ENCODE results near the gene TMTC4. TPM values are rescaled to one million over a fixed set of nuclear protein-coding genes. Genes with fewer than 3 reads are reported as not detected.

Gene TMTC4
- total RNA-seq, 5 donors from 2014 or later (not counting 1 experiment from before 2014, with no cell fraction given): 7.0 to 52.2 (median 27.7) TPM

GRCh38 chr13:100637796-100638195, 36.8 kb downstream of the TMTC4 start:
- ATAC-seq (replicated peaks in 1 of 4): no peak
- Histone ChIP-seq H3K4me3 (ENCODE audit: control insufficient read depth in 1 of 2, extremely low read depth in 1 of 2, low read length in 1 of 2) (no peak overlapping the region), H3K9me3 (no peaks in the 10 kb centered on the region), H3K27me3 (replicated peaks in 1 of 2; ENCODE audit: control insufficient read depth in 2 of 2, extremely low read depth in 1 of 2, insufficient read depth in 2 of 2, low read length in 1 of 2) (no peaks in the 10 kb centered on the region), H3K4me1 (ENCODE audit: control insufficient read depth in 1 of 2, extremely low read depth in 1 of 2, insufficient read depth in 2 of 2, low read length in 2 of 2) (no peaks in the 10 kb centered on the region), H3K36me3 (ENCODE audit: control insufficient read depth in 2 of 2, extremely low read depth in 1 of 2, insufficient read depth in 1 of 2, low read length in 1 of 2) (peaks cover 11 to 64% of the 10 kb centered on the region in 2 donors), H3K27ac (ENCODE audit: low read length) (no peak overlapping the region)
- ChIA-PET POLR2A (no interaction called here), CTCF (no interaction called here)
- no peaks in the 10 kb centered on the region for H3K4me1 Mint-ChIP-seq
- H3K27me3 Mint-ChIP-seq: no peaks in the 10 kb centered on the region
- no peak for DNase-seq
- peaks cover 57% of the 10 kb centered on the region for H3K36me3 Mint-ChIP-seq
- 100% methylated on average over 2 of the region's 5 CpGs for WGBS (ENCODE audit: insufficient coverage)
- no peak overlapping the region for H3K27ac Mint-ChIP-seq
- no peak overlapping the region for H3K4me3 Mint-ChIP-seq
- H3K9me3 Mint-ChIP-seq: no peaks in the 10 kb centered on the region

GRCh38 chr13:100637380-100637779, 37.2 kb downstream of the TMTC4 start:
- ChIA-PET POLR2A (no interaction called here), CTCF (no interaction called here)
- H3K4me1 Mint-ChIP-seq: no peaks in the 10 kb centered on the region
- 90% methylated on average over 9 of the region's 16 CpGs for WGBS (ENCODE audit: insufficient coverage)
- H3K27me3 Mint-ChIP-seq: no peaks in the 10 kb centered on the region
- Histone ChIP-seq H3K27ac (ENCODE audit: low read length) (no peak overlapping the region), H3K4me1 (ENCODE audit: control insufficient read depth in 1 of 2, extremely low read depth in 1 of 2, insufficient read depth in 2 of 2, low read length in 2 of 2) (no peaks in the 10 kb centered on the region), H3K36me3 (ENCODE audit: control insufficient read depth in 2 of 2, extremely low read depth in 1 of 2, insufficient read depth in 1 of 2, low read length in 1 of 2) (peaks cover 11 to 61% of the 10 kb centered on the region in 2 donors), H3K9me3 (no peaks in the 10 kb centered on the region), H3K27me3 (replicated peaks in 1 of 2; ENCODE audit: control insufficient read depth in 2 of 2, extremely low read depth in 1 of 2, insufficient read depth in 2 of 2, low read length in 1 of 2) (no peaks in the 10 kb centered on the region), H3K4me3 (ENCODE audit: control insufficient read depth in 1 of 2, extremely low read depth in 1 of 2, low read length in 1 of 2) (no peak overlapping the region)
- ATAC-seq (replicated peaks in 1 of 4) (no peak), DNase-seq (no peak)
- no peaks in the 10 kb centered on the region for H3K9me3 Mint-ChIP-seq
- H3K36me3 Mint-ChIP-seq: peaks cover 57% of the 10 kb centered on the region
- H3K4me3 Mint-ChIP-seq: no peak overlapping the region
- no peak overlapping the region for H3K27ac Mint-ChIP-seq

- ChIA-PET CTCF (no interaction called here), POLR2A (no interaction called here)
- ATAC-seq (replicated peaks in 1 of 4): no peak
- no peaks in the 10 kb centered on the region for H3K27me3 ChIP-seq (replicated peaks in 1 of 2; ENCODE audit: control insufficient read depth in 2 of 2, extremely low read depth in 1 of 2, insufficient read depth in 2 of 2, low read length in 1 of 2)
- H3K4me1 ChIP-seq (ENCODE audit: control insufficient read depth in 1 of 2, extremely low read depth in 1 of 2, insufficient read depth in 2 of 2, low read length in 2 of 2): no peaks in the 10 kb centered on the region
- no peak overlapping the region for H3K27ac Mint-ChIP-seq
- no peaks in the 10 kb centered on the region for H3K4me1 Mint-ChIP-seq
- no peak overlapping the region for H3K27ac ChIP-seq (ENCODE audit: low read length)
- no peaks in the 10 kb centered on the region for H3K9me3 Mint-ChIP-seq
- H3K36me3 Mint-ChIP-seq: peaks cover 54% of the 10 kb centered on the region
- H3K36me3 ChIP-seq (ENCODE audit: control insufficient read depth in 2 of 2, extremely low read depth in 1 of 2, insufficient read depth in 1 of 2, low read length in 1 of 2): peaks cover 11 to 55% of the 10 kb centered on the region in 2 donors
- no peaks in the 10 kb centered on the region for H3K27me3 Mint-ChIP-seq
- no peak overlapping the region for H3K4me3 ChIP-seq (ENCODE audit: control insufficient read depth in 1 of 2, extremely low read depth in 1 of 2, low read length in 1 of 2)
- 94% methylated on average over 4 of the region's 7 CpGs for WGBS (ENCODE audit: insufficient coverage)
- H3K9me3 ChIP-seq: no peaks in the 10 kb centered on the region
- no peak overlapping the region for H3K4me3 Mint-ChIP-seq
- no peak for DNase-seq
These were observed 38.2 kb downstream of the TMTC4 start for GRCh38 chr13:100636441-100636840.

GRCh38 chr13:100636004-100636403, 38.6 kb downstream of the TMTC4 start:
- Mint-ChIP-seq H3K4me3 (no peak overlapping the region), H3K27ac (no peak overlapping the region), H3K36me3 (peaks cover 51% of the 10 kb centered on the region), H3K4me1 (no peaks in the 10 kb centered on the region), H3K9me3 (no peaks in the 10 kb centered on the region), H3K27me3 (no peaks in the 10 kb centered on the region)
- H3K36me3 ChIP-seq (ENCODE audit: control insufficient read depth in 2 of 2, extremely low read depth in 1 of 2, insufficient read depth in 1 of 2, low read length in 1 of 2): peaks cover 9 to 52% of the 10 kb centered on the region in 2 donors
- no peak overlapping the region for H3K4me3 ChIP-seq (ENCODE audit: control insufficient read depth in 1 of 2, extremely low read depth in 1 of 2, low read length in 1 of 2)
- WGBS (ENCODE audit: insufficient coverage): 100% methylated on average over 1 of the region's 7 CpGs
- ChIA-PET POLR2A (no interaction called here), CTCF (no interaction called here)
- no peaks in the 10 kb centered on the region for H3K4me1 ChIP-seq (ENCODE audit: control insufficient read depth in 1 of 2, extremely low read depth in 1 of 2, insufficient read depth in 2 of 2, low read length in 2 of 2)
- DNase-seq: no peak
- H3K27me3 ChIP-seq (replicated peaks in 1 of 2; ENCODE audit: control insufficient read depth in 2 of 2, extremely low read depth in 1 of 2, insufficient read depth in 2 of 2, low read length in 1 of 2): no peaks in the 10 kb centered on the region
- no peak for ATAC-seq (replicated peaks in 1 of 4)
- H3K27ac ChIP-seq (ENCODE audit: low read length): no peak overlapping the region
- H3K9me3 ChIP-seq: no peaks in the 10 kb centered on the region

- DNase-seq: no peak
- H3K4me3 ChIP-seq (ENCODE audit: control insufficient read depth in 1 of 2, extremely low read depth in 1 of 2, low read length in 1 of 2): no peak overlapping the region
- H3K9me3 Mint-ChIP-seq: no peaks in the 10 kb centered on the region
- ATAC-seq (replicated peaks in 1 of 4): no peak
- no peaks in the 10 kb centered on the region for H3K9me3 ChIP-seq
- no peak overlapping the region for H3K4me3 Mint-ChIP-seq
- H3K27ac Mint-ChIP-seq: no peak overlapping the region
- no peaks in the 10 kb centered on the region for H3K4me1 Mint-ChIP-seq
- H3K27ac ChIP-seq (ENCODE audit: low read length): no peak overlapping the region
- H3K27me3 Mint-ChIP-seq: no peaks in the 10 kb centered on the region
- H3K36me3 Mint-ChIP-seq: peaks cover 62% of the 10 kb centered on the region
- WGBS (ENCODE audit: insufficient coverage): 95% methylated on average over 12 of the region's 12 CpGs
- H3K4me1 ChIP-seq (ENCODE audit: control insufficient read depth in 1 of 2, extremely low read depth in 1 of 2, insufficient read depth in 2 of 2, low read length in 2 of 2): no peaks in the 10 kb centered on the region
- H3K27me3 ChIP-seq (replicated peaks in 1 of 2; ENCODE audit: control insufficient read depth in 2 of 2, extremely low read depth in 1 of 2, insufficient read depth in 2 of 2, low read length in 1 of 2): no peaks in the 10 kb centered on the region
- CTCF ChIA-PET: no interaction called here
- H3K36me3 ChIP-seq (ENCODE audit: control insufficient read depth in 2 of 2, extremely low read depth in 1 of 2, insufficient read depth in 1 of 2, low read length in 1 of 2): peaks cover 8 to 61% of the 10 kb centered on the region in 2 donors
- POLR2A ChIA-PET: no interaction called here
These were observed 39.9 kb downstream of the TMTC4 start for GRCh38 chr13:100634696-100635095.

GRCh38 chr13:100633461-100633860, 41.1 kb downstream of the TMTC4 start:
- Mint-ChIP-seq H3K36me3 (peaks cover 69% of the 10 kb centered on the region), H3K27ac (no peak overlapping the region), H3K9me3 (no peaks in the 10 kb centered on the region), H3K4me1 (no peaks in the 10 kb centered on the region), H3K27me3 (no peaks in the 10 kb centered on the region), H3K4me3 (no peak overlapping the region)
- Histone ChIP-seq H3K4me3 (ENCODE audit: control insufficient read depth in 1 of 2, extremely low read depth in 1 of 2, low read length in 1 of 2) (no peak overlapping the region), H3K9me3 (no peaks in the 10 kb centered on the region), H3K4me1 (ENCODE audit: control insufficient read depth in 1 of 2, extremely low read depth in 1 of 2, insufficient read depth in 2 of 2, low read length in 2 of 2) (no peaks in the 10 kb centered on the region), H3K36me3 (ENCODE audit: control insufficient read depth in 2 of 2, extremely low read depth in 1 of 2, insufficient read depth in 1 of 2, low read length in 1 of 2) (peaks cover 14 to 62% of the 10 kb centered on the region in 2 donors), H3K27ac (ENCODE audit: low read length) (no peak overlapping the region), H3K27me3 (replicated peaks in 1 of 2; ENCODE audit: control insufficient read depth in 2 of 2, extremely low read depth in 1 of 2, insufficient read depth in 2 of 2, low read length in 1 of 2) (no peaks in the 10 kb centered on the region)
- POLR2A ChIA-PET: no interaction called here
- WGBS (ENCODE audit: insufficient coverage): 100% methylated on average over 1 of the region's 2 CpGs
- DNase-seq (no peak), ATAC-seq (replicated peaks in 1 of 4) (no peak)
- CTCF ChIA-PET: no interaction called here

GRCh38 chr13:100630555-100630954, 44.0 kb downstream of the TMTC4 start:
- 95% methylated on average over 6 of the region's 8 CpGs for WGBS (ENCODE audit: insufficient coverage)
- Mint-ChIP-seq H3K36me3 (peaks cover 69% of the 10 kb centered on the region), H3K9me3 (no peaks in the 10 kb centered on the region), H3K27me3 (no peaks in the 10 kb centered on the region), H3K27ac (no peak overlapping the region), H3K4me1 (no peaks in the 10 kb centered on the region), H3K4me3 (no peak overlapping the region)
- Histone ChIP-seq H3K4me1 (ENCODE audit: control insufficient read depth in 1 of 2, extremely low read depth in 1 of 2, insufficient read depth in 2 of 2, low read length in 2 of 2) (no peaks in the 10 kb centered on the region), H3K27me3 (replicated peaks in 1 of 2; ENCODE audit: control insufficient read depth in 2 of 2, extremely low read depth in 1 of 2, insufficient read depth in 2 of 2, low read length in 1 of 2) (no peaks in the 10 kb centered on the region), H3K9me3 (no peaks in the 10 kb centered on the region), H3K4me3 (ENCODE audit: control insufficient read depth in 1 of 2, extremely low read depth in 1 of 2, low read length in 1 of 2) (no peak overlapping the region), H3K36me3 (ENCODE audit: control insufficient read depth in 2 of 2, extremely low read depth in 1 of 2, insufficient read depth in 1 of 2, low read length in 1 of 2) (peaks cover 23 to 54% of the 10 kb centered on the region in 2 donors), H3K27ac (ENCODE audit: low read length) (no peak overlapping the region)
- ChIA-PET CTCF (no interaction called here), POLR2A (no interaction called here)
- DNase-seq (no peak), ATAC-seq (replicated peaks in 1 of 4) (no peak)

All from T-cell (primary cell).